GM12878 (cell line): ENCODE results near the gene SOCS6. TPM values are rescaled to one million over a fixed set of nuclear protein-coding genes. Genes with fewer than 3 reads are reported as not detected.

Source experiments
- STAT3 ChIP-seq: IDR thresholded peaks from 2 replicates; pipeline ENCODE4 v1.6.1; 2011; ENCODE audit warnings: low read depth, low read length, improper control_type of control experiment
- polyA plus RNA-seq, 11 experiments: library from polyadenylated mRNA; depleted of rRNA in 4 of 11; unstranded in 6 of 11; stranded (reverse) in 5 of 11; fragments of >200 nt; fragmentation: Nextera tagmentation in 4 of 11; fragmentation: Illumina TruSeq in 1 of 11; extraction: Ambion mirVana in 4 of 11; extraction: Trizol in 1 of 11; gene quantifications; 1 replicate in 1 of 11; 2 replicates in 10 of 11; pipeline versions ENCODE4 v1.2.1 to v1.2.3, GENCODE V29; 2011 to 2016; ENCODE audit warnings: inconsistent platforms in 2 of 11, missing spikeins in 2 of 11, low read depth in 1 of 11
- total RNA-seq, 4 experiments: library from RNA; depleted of rRNA in 3 of 4; stranded (reverse); fragments of >200 nt in 3 of 4; fragmentation: Illumina TruSeq in 1 of 4; extraction: Trizol in 1 of 4; gene quantifications; 2 replicates each; pipeline versions ENCODE4 v1.2.1 to v1.2.3, GENCODE V29; 2013 to 2021
- TF ChIP-seq, protein P1 (sequence below): fragments of 450-650 bp; IDR thresholded peaks from 2 replicates; pipeline ENCODE4 v1.6.1; 2018; ENCODE audit warnings: borderline replicate concordance, mild to moderate bottlenecking; ENCODE audit not compliant: partially characterized antibody

SOCS6 gene
- total and polyA plus RNA-seq, 10 of the 15 experiments (the other 5 are each of a cell fraction or from before 2014, with no cell fraction given): 1.6 to 6.1 (median 4.1) TPM

- TF ChIP-seq, protein P1, sequence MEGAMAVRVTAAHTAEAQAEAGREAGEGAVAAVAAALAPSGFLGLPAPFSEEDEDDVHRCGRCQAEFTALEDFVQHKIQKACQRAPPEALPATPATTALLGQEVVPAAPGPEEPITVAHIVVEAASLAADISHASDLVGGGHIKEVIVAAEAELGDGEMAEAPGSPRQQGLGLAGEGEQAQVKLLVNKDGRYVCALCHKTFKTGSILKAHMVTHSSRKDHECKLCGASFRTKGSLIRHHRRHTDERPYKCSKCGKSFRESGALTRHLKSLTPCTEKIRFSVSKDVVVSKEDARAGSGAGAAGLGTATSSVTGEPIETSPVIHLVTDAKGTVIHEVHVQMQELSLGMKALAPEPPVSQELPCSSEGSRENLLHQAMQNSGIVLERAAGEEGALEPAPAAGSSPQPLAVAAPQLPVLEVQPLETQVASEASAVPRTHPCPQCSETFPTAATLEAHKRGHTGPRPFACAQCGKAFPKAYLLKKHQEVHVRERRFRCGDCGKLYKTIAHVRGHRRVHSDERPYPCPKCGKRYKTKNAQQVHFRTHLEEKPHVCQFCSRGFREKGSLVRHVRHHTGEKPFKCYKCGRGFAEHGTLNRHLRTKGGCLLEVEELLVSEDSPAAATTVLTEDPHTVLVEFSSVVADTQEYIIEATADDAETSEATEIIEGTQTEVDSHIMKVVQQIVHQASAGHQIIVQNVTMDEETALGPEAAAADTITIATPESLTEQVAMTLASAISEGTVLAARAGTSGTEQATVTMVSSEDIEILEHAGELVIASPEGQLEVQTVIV: no peak
- TF ChIP-seq STAT3: no peak
- TF ChIP-seq, all 136 proteins: peak for 0
Observed at GRCh38 chr18:70377857-70378701, 89.2 kb downstream of the SOCS6 start (continued).

Other genes starting within 250 kb of the SOCS6 start
- 36.6 and 40.9 TPM in 2 replicates for gene RTTN, start 83.4 kb upstream of the SOCS6 start, total RNA-seq (2014; rRNA removed)
- 34.6 and 35.7 TPM in 2 replicates for gene RTTN, start 83.4 kb upstream of the SOCS6 start, total RNA-seq (2014; rRNA removed; fragmentation: Illumina TruSeq; extraction: Trizol)
- 22.4 and 22.5 TPM in 2 replicates for gene RTTN, start 83.4 kb upstream of the SOCS6 start, total RNA-seq (2021)
- gene RTTN, start 83.4 kb upstream of the SOCS6 start, polyA plus RNA-seq (2011; rRNA removed): 16.9 and 20.3 TPM in 2 replicates
- gene RTTN, start 83.4 kb upstream of the SOCS6 start, polyA plus RNA-seq (2014; fragmentation: Illumina TruSeq; extraction: Trizol): 17.9 and 21.5 TPM in 2 replicates
- 10 to 100 TPM in 1 of 2 experiments, 1 to 10 TPM in 1; 9.4 to 12.3 TPM for gene RTTN, start 83.4 kb upstream of the SOCS6 start, polyA plus RNA-seq (2014; fragmentation: Nextera tagmentation; extraction: Ambion mirVana)
- gene RTTN, start 83.4 kb upstream of the SOCS6 start, polyA plus RNA-seq (2014; rRNA removed): 13.4 and 14.5 TPM in 2 replicates
- gene RTTN, start 83.4 kb upstream of the SOCS6 start, polyA plus RNA-seq (2016; fragmentation: Nextera tagmentation; extraction: Ambion mirVana): 10 to 100 TPM; 11.8 to 12.8 TPM